K562 (cell line): ENCODE measurements around the gene WDR47. TPM values are rescaled to one million over a fixed set of nuclear protein-coding genes. Genes with fewer than 3 reads are reported as not detected.

Source experiments
- ARID4B ChIP-seq: sonication (generic); formaldehyde crosslinking; IDR thresholded peaks from 2 replicates; pipeline ENCODE4 v1.8.0; 2022; ENCODE audit warnings: mild to moderate bottlenecking, missing genetic modification reagents
- CBX3 ChIP-seq, 2 experiments: IDR thresholded peaks; 1 replicate in 1 of 2; 2 replicates in 1 of 2; pipeline ENCODE4 v1.6.1; 2012; ENCODE audit warnings: inconsistent platforms in 2 of 2, low read length in 2 of 2, borderline replicate concordance in 1 of 2, control low read depth in 1 of 2
- HNRNPLL ChIP-seq: fragments of 200-400 bp; formaldehyde crosslinking; IDR thresholded peaks from 2 replicates; pipeline ENCODE4 v1.6.1; 2017; ENCODE audit warnings: low read length, low read depth, mild to moderate bottlenecking; ENCODE audit not compliant: poor library complexity, severe bottlenecking
- MXI1 ChIP-seq: IDR thresholded peaks from 2 replicates; pipeline ENCODE4 v1.6.1; 2011; ENCODE audit warnings: low read depth, mild to moderate bottlenecking, improper control_type of control experiment, low read length
- NR0B1 ChIP-seq: fragments of 450-650 bp; IDR thresholded peaks from one replicate; pipeline ENCODE4 v1.6.1; 2018; ENCODE audit warnings: mild to moderate bottlenecking, moderate library complexity; ENCODE audit not compliant: partially characterized antibody
- TGIF2 ChIP-seq: sonication (generic); formaldehyde crosslinking; IDR thresholded peaks from 2 replicates; pipeline ENCODE4 v1.8.1; 2022; ENCODE audit warnings: mild to moderate bottlenecking, missing genetic modification reagents, moderate library complexity
- ZBTB26 ChIP-seq: fragments of 450-650 bp; formaldehyde crosslinking; IDR thresholded peaks from 2 replicates; pipeline ENCODE4 v1.4.0; 2022; ENCODE audit warnings: missing genetic modification characterization
- ZC3H11A ChIP-seq: IDR thresholded peaks from 2 replicates; pipeline ENCODE4 v1.6.1; 2012; ENCODE audit warnings: low read depth, low read length, improper control_type of control experiment
- ZNF444 ChIP-seq: fragments of 250-450 bp; sonication (Bioruptor Pico); IDR thresholded peaks from 2 replicates; pipeline ENCODE4 v1.4.0; 2020; ENCODE audit warnings: mild to moderate bottlenecking, moderate library complexity
- ZNF778 ChIP-seq: fragments of 450-650 bp; formaldehyde crosslinking; IDR thresholded peaks from 2 replicates; pipeline ENCODE4 v1.4.0; 2020; ENCODE audit warnings: mild to moderate bottlenecking, moderate library complexity
- polyA plus RNA-seq, 8 experiments: library from polyadenylated mRNA; depleted of rRNA in 4 of 8; stranded (reverse) in 5 of 8; unstranded in 3 of 8; fragments of >200 nt; fragmentation: Nextera tagmentation in 2 of 8; fragmentation: Illumina TruSeq in 1 of 8; extraction: Ambion mirVana in 2 of 8; extraction: Trizol in 1 of 8; gene quantifications; 2 replicates each; pipeline versions ENCODE4 v1.2.1 to v1.2.3, GENCODE V29; 2011 to 2014; ENCODE audit warnings: inconsistent platforms in 1 of 8, missing spikeins in 1 of 8
- total RNA-seq, 7 experiments: library from RNA; depleted of rRNA in 6 of 7; stranded (reverse); fragments of >200 nt in 6 of 7; fragmentation: Illumina TruSeq in 2 of 7; extraction: Trizol in 2 of 7; gene quantifications; 2 replicates each; pipeline versions ENCODE4 v1.2.1 to v1.2.3, GENCODE V29; 2011 to 2021; ENCODE audit warnings: low replicate concordance in 1 of 7
- TF ChIP-seq, protein P1 (sequence below): IDR thresholded peaks from 2 replicates; pipeline ENCODE4 v1.6.1; 2012; ENCODE audit warnings: low read depth, low read length, improper control_type of control experiment, borderline replicate concordance
- TF ChIP-seq, protein P2 (sequence below): sonication (generic); formaldehyde crosslinking; IDR thresholded peaks from 2 replicates; pipeline ENCODE4 v1.8.0; 2023; ENCODE audit warnings: mild to moderate bottlenecking, missing genetic modification reagents

WDR47 gene
- total and polyA plus RNA-seq, 9 of the 15 experiments (the other 6 are each of a cell fraction or from before 2014, with no cell fraction given) = 1.3 to 10.1 (median 4.9) TPM

GRCh38 chr1:109090196-109091077, 48.5 kb upstream of the WDR47 start, which contains the start of gene TMEM167B (continued):
- TF ChIP-seq ARID4B (CRISPR knock-in tag) (peak; percentile 98), TGIF2 (CRISPR knock-in tag) (peak; percentile 89; the same call in 1 of the 2 replicates), CBX3 (IDR thresholded peaks at IDR 0.05; ENCODE audit: borderline replicate concordance in 1 of 2, low read length in 2 of 2) (peak in 1 of 2 experiments; percentile 80; a peak in 2 of 3 replicates), ZBTB26 (CRISPR knock-in tag) (no peak), ZNF778 (CRISPR knock-in tag) (no peak), MXI1 (peak; percentile 81; the same call in 1 of the 2 replicates), NR0B1 (no peak), ZNF444 (CRISPR knock-in tag) (no peak), ZC3H11A (peak; percentile 89; the same call in 1 of the 2 replicates), HNRNPLL (peak; percentile 95)
- TF ChIP-seq, protein P1, sequence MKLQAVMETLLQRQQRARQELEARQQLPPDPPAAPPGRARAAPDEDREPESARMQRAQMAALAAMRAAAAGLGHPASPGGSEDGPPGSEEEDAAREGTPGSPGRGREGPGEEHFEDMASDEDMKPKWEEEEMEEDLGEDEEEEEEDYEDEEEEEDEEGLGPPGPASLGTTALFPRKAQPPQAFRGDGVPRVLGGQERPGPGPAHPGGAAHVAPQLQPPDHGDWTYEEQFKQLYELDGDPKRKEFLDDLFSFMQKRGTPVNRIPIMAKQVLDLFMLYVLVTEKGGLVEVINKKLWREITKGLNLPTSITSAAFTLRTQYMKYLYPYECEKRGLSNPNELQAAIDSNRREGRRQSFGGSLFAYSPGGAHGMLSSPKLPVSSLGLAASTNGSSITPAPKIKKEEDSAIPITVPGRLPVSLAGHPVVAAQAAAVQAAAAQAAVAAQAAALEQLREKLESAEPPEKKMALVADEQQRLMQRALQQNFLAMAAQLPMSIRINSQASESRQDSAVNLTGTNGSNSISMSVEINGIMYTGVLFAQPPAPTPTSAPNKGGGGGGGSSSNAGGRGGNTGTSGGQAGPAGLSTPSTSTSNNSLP = peak; percentile 59; the same call in 1 of the 2 replicates
- TF ChIP-seq, protein P2, sequence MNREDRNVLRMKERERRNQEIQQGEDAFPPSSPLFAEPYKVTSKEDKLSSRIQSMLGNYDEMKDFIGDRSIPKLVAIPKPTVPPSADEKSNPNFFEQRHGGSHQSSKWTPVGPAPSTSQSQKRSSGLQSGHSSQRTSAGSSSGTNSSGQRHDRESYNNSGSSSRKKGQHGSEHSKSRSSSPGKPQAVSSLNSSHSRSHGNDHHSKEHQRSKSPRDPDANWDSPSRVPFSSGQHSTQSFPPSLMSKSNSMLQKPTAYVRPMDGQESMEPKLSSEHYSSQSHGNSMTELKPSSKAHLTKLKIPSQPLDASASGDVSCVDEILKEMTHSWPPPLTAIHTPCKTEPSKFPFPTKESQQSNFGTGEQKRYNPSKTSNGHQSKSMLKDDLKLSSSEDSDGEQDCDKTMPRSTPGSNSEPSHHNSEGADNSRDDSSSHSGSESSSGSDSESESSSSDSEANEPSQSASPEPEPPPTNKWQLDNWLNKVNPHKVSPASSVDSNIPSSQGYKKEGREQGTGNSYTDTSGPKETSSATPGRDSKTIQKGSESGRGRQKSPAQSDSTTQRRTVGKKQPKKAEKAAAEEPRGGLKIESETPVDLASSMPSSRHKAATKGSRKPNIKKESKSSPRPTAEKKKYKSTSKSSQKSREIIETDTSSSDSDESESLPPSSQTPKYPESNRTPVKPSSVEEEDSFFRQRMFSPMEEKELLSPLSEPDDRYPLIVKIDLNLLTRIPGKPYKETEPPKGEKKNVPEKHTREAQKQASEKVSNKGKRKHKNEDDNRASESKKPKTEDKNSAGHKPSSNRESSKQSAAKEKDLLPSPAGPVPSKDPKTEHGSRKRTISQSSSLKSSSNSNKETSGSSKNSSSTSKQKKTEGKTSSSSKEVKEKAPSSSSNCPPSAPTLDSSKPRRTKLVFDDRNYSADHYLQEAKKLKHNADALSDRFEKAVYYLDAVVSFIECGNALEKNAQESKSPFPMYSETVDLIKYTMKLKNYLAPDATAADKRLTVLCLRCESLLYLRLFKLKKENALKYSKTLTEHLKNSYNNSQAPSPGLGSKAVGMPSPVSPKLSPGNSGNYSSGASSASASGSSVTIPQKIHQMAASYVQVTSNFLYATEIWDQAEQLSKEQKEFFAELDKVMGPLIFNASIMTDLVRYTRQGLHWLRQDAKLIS = peak; percentile 98
